Adrenal gland (tissue), 12 donors: ENCODE results near the gene FLT1. TPM values are rescaled to one million over a fixed set of nuclear protein-coding genes. Genes with fewer than 3 reads are reported as not detected.

Experiments used
- DNase-seq, 7 donors: peaks; one replicate each; pipeline ENCODE4 v3.0.0-alpha.2; 2019 to 2020
- H3K27ac ChIP-seq, 5 donors: fragments of 200-600 bp; sonication (generic) in 4 of 5; 1 replicate in 3 of 5; 2 replicates in 2 of 5; pipeline versions ENCODE4 v1.5.1 to v1.8.0; 2016 to 2020; ENCODE audit warnings: mild to moderate bottlenecking in 1 of 5
- H3K27me3 ChIP-seq: fragments of 200-600 bp; 2 replicates; pipeline ENCODE4 v1.8.0; 2021
- H3K36me3 ChIP-seq, 2 donors: fragments of 200-600 bp; replicated peaks in 1 of 2; 1 replicate in 1 of 2; 2 replicates in 1 of 2; pipeline versions ENCODE4 v1.5.1 to v1.8.0; 2018 to 2022
- H3K4me1 ChIP-seq, 2 donors: fragments of 200-600 bp; replicated peaks in 1 of 2; 1 replicate in 1 of 2; 2 replicates in 1 of 2; pipeline versions ENCODE4 v1.5.1 to v1.8.0; 2018 to 2021
- H3K4me3 ChIP-seq, 4 donors: fragments of 200-600 bp; sonication (generic) in 3 of 4; one replicate each; pipeline ENCODE4 v1.5.1; 2016 to 2018
- H3K9me3 ChIP-seq, 3 donors: fragments of 200-600 bp; sonication (generic) in 1 of 3; replicated peaks in 1 of 3; 1 replicate in 2 of 3; 2 replicates in 1 of 3; pipeline versions ENCODE4 v1.5.1 to v1.8.0; 2016 to 2021
- POLR2A ChIP-seq, 2 donors: fragments of 450-650 bp; IDR thresholded peaks; one replicate each; pipeline ENCODE4 v1.6.1; 2017; ENCODE audit warnings: antibody characterized with exemption in 2 of 2, mild to moderate bottlenecking in 2 of 2, moderate library complexity in 1 of 2
- WGBS, 4 donors: extraction: QIAGEN DNeasy Blood & Tissue Kit in 2 of 4; methylation state at CpG; one replicate each; pipeline versions ENCODE4 v1.1.5 to v1.1.7; 2013 to 2017; 5-methylcytosine and 5-hydroxymethylcytosine counted together
- intact Hi-C, 2 donors: fragments of 100-400 bp; cut with DNase I; formaldehyde crosslinking; loops; one replicate each; pipeline versions ENCODE4 v1.14.1 to v1.15.0; 2022 to 2023
- polyA plus RNA-seq, 3 donors: library from polyadenylated mRNA; stranded (reverse); fragments of 200-250 nt in 2 of 3; fragments of 350-450 nt in 1 of 3; fragmentation: Illumina TruSeq in 1 of 3; extraction: RNeasy Lipid Tissue Mini Kit (QIAGEN cat#74804) in 1 of 3; gene quantifications; one replicate each; pipeline ENCODE4 v1.2.3, GENCODE V29; 2013 to 2014
- total RNA-seq, 9 donors: library from RNA; depleted of rRNA in 4 of 9; stranded (reverse); fragments of >200 nt in 4 of 9; fragments of 120-200 nt in 1 of 9; fragmentation: NEBNext Ultra II Directional in 1 of 9; extraction: Animal tissue kit (Norgen Biotek cat#: 25700) in 1 of 9; gene quantifications; one replicate each; pipeline versions ENCODE4 v1.1.0 to v1.2.4, GENCODE V29; 2013 to 2023
- TF ChIP-seq, protein P1 (sequence below), 6 experiments: fragments of 450-650 bp in 4 of 6; fragments of 200-600 bp in 2 of 6; sonication (generic) in 1 of 6; IDR thresholded peaks; 1 replicate in 5 of 6; 2 replicates in 1 of 6; pipeline versions ENCODE4 v1.5.1 to v1.8.0; 2016 to 2021; ENCODE audit warnings: antibody characterized with exemption in 6 of 6, mild to moderate bottlenecking in 2 of 6, moderate library complexity in 1 of 6
- donor health status: healthy with polysubstance abuse.
- donor health status: Bipolar disorder and iron deficiency.
- donor health status: DM: yes; HTN: yes; CAD: no.
- donor health status: DM: no; HTN: no; CAD: no.
- donor health status: DM: no; HTN: no; CAD: no.
- donor health status: DM: yes; HTN: yes; CAD: no.

Gene FLT1
- total and polyA plus RNA-seq, 12 donors: 2.7 to 55.9 (median 24.2) TPM

DNA sequence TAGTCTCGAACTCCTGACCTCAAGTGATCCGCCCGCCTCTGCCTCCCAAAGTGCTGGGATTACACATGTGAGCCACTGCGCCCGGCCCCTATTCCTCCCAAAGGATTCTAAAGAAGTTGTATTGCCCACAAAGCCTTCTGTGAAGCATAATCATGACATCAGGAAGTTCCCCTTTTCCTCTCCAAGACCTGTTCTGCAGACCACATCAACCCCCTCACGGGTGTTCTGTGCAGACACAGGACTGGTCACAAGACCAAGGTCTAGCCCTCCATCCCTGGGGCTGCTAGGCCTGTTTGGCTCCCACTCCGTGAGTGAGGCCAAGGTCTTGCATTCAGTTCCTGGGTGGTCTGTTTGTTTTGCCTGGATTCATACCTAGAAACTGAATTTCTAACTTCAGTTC is 178.1 kb downstream of the FLT1 start:
- 77 to 80% (median 78%) methylated on average over 7 of the region's 7 CpGs for WGBS, 4 donors
- no peak overlapping the region for H3K27ac ChIP-seq

DNA sequence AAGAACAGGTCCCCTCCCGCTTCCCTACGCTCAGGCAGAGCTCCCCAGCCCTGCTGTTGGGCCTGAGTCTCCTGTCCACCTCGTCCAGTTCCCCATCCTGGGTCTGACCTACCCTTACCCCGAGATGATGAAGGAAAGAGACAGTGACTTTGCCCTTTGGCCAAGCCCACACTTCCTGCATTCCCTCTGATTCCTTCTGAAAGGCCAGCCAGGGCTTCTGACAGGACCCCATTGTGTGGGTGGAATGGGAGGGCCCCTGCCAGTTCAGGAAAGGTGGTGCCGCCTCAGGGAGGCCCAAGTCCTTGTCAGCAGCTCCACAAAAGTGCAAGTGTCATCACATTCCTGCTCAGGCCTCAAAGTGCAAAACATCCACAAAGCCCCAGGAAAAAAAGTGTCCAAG is 178.8 kb downstream of the FLT1 start:
- Histone ChIP-seq H3K4me1 (no peaks in the 10 kb centered on the region), H3K27me3 (no peaks in the 10 kb centered on the region), H3K4me3 (no peak overlapping the region), H3K9me3 (no peaks in the 10 kb centered on the region), H3K36me3 (no peaks in the 10 kb centered on the region), H3K27ac (peak overlapping the region in 1 of 5 donors; percentile 1)
- peak in 6 of 7 donors; percentile 18 to 69 (median 34) for DNase-seq
- 60 to 75% (median 66%) methylated on average over 5 of the region's 5 CpGs for WGBS, 4 donors
- intact Hi-C loops: no loop called here
- TF ChIP-seq POLR2A (IDR thresholded peaks at IDR 0.05): no peak
- TF ChIP-seq, protein P1, sequence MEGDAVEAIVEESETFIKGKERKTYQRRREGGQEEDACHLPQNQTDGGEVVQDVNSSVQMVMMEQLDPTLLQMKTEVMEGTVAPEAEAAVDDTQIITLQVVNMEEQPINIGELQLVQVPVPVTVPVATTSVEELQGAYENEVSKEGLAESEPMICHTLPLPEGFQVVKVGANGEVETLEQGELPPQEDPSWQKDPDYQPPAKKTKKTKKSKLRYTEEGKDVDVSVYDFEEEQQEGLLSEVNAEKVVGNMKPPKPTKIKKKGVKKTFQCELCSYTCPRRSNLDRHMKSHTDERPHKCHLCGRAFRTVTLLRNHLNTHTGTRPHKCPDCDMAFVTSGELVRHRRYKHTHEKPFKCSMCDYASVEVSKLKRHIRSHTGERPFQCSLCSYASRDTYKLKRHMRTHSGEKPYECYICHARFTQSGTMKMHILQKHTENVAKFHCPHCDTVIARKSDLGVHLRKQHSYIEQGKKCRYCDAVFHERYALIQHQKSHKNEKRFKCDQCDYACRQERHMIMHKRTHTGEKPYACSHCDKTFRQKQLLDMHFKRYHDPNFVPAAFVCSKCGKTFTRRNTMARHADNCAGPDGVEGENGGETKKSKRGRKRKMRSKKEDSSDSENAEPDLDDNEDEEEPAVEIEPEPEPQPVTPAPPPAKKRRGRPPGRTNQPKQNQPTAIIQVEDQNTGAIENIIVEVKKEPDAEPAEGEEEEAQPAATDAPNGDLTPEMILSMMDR (IDR thresholded peaks at IDR 0.05): no peak

More for the DNA sequence above, 178.1 kb downstream of the FLT1 start:
- DNase-seq: peak in 1 of 7 donors; percentile 35
- intact Hi-C loops: no loop called here
- Histone ChIP-seq H3K4me1 (no peaks in the 10 kb centered on the region), H3K9me3 (no peaks in the 10 kb centered on the region), H3K27me3 (no peaks in the 10 kb centered on the region), H3K4me3 (no peak overlapping the region), H3K36me3 (no peaks in the 10 kb centered on the region)
- TF ChIP-seq POLR2A (IDR thresholded peaks at IDR 0.05): no peak
- TF ChIP-seq, protein P1 (IDR thresholded peaks at IDR 0.05): no peak

DNA sequence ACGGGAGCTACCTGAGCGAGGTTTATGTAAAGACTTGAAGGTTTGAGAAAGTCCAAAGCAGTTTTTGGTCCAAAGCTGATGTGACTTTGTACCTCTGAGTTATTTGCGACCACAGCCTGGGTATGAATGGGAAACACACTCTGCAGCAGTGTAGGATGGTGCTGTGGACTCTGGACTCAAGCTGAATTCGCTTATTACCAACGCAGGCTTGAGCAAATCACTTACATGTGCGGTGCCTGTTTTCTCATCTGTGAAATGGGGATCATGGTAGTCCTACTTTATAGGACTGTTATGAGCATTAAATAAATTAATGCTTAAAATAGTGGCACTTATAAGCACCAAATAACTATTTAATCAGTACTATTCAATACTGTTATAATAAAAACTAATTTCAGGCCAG is 180.0 kb downstream of the FLT1 start:
- Histone ChIP-seq H3K27ac (no peak overlapping the region), H3K27me3 (no peaks in the 10 kb centered on the region), H3K4me3 (no peak overlapping the region), H3K36me3 (no peaks in the 10 kb centered on the region), H3K9me3 (no peaks in the 10 kb centered on the region), H3K4me1 (no peaks in the 10 kb centered on the region)
- TF ChIP-seq POLR2A (IDR thresholded peaks at IDR 0.05): no peak
- TF ChIP-seq, protein P1 (IDR thresholded peaks at IDR 0.05): no peak
- 90 to 93% (median 90%) methylated on average over 6 of the region's 6 CpGs for WGBS, 4 donors
- no peak for DNase-seq
- intact Hi-C loops: no loop called here

- no peaks in the 10 kb centered on the region for H3K36me3 ChIP-seq
- 80 to 84% (median 81%) methylated on average over 6 of the region's 6 CpGs for WGBS, 4 donors
Measured at GRCh38 chr13:28313579-28313978, 181.3 kb downstream of the FLT1 start.

More at GRCh38 chr13:28313579-28313978, 181.3 kb downstream of the FLT1 start:
- H3K27ac ChIP-seq: no peak overlapping the region
- intact Hi-C loops: no loop called here
- peak in 1 of 7 donors; percentile 47 for DNase-seq
- TF ChIP-seq POLR2A (IDR thresholded peaks at IDR 0.05): no peak
- TF ChIP-seq, protein P1 (IDR thresholded peaks at IDR 0.05): no peak
- no peaks in the 10 kb centered on the region for H3K4me1 ChIP-seq
- no peaks in the 10 kb centered on the region for H3K27me3 ChIP-seq
- H3K4me3 ChIP-seq: no peak overlapping the region
- no peaks in the 10 kb centered on the region for H3K9me3 ChIP-seq
